Heart left ventricle (tissue), 13 donors: ENCODE measurements around the gene AGPAT2.

Source experiments
- CTCF ChIP-seq, 12 donors: fragments of 200-600 bp; sonication (generic) in 4 of 12; IDR thresholded peaks; one replicate each; pipeline versions ENCODE4 v1.5.0 to v1.8.0; 2018 to 2022; ENCODE audit warnings: antibody characterized with exemption in 12 of 12, mild to moderate bottlenecking in 5 of 12
- POLR2A ChIP-seq, 2 donors: fragments of 450-650 bp; IDR thresholded peaks; one replicate each; pipeline ENCODE4 v1.6.1; 2017; ENCODE audit warnings: antibody characterized with exemption in 2 of 2, mild to moderate bottlenecking in 2 of 2, moderate library complexity in 2 of 2
- donor health status: ischemic (EF 13 %, LVEDD 7.1; RV severe dilation, severe dysfunction).
- donor health status: DM: no; HTN: yes; CAD: no.
- donor health status: DM: no; HTN: no; CAD: no.
- donor health status: ischemic (EF 25% LVEDD 6.9; RV normal size, moderate dysfunction).
- donor health status: ischemic (EF 25% LVEDD 5.7; RV mildly dilated, moderate dysfunction).
- donor health status: ischemic (EF 35%, LVEDD 5.7; RV mildly dilated, moderate dysfunction).
- donor health status: nonischemic (EF 11% LVEDD 7.7; RV severe dilation, severe dysfunction).
- donor health status: DM: yes; HTN: yes; CAD: no.
- donor health status: PGD.
- donor health status: ischemic (EF 29% LVEDD 5.4; RV normal size, mild dysfunction).
- donor health status: nonischemic (EF 23%, LVEDD 6.1; RV moderate dilation, normal function).

DNA sequence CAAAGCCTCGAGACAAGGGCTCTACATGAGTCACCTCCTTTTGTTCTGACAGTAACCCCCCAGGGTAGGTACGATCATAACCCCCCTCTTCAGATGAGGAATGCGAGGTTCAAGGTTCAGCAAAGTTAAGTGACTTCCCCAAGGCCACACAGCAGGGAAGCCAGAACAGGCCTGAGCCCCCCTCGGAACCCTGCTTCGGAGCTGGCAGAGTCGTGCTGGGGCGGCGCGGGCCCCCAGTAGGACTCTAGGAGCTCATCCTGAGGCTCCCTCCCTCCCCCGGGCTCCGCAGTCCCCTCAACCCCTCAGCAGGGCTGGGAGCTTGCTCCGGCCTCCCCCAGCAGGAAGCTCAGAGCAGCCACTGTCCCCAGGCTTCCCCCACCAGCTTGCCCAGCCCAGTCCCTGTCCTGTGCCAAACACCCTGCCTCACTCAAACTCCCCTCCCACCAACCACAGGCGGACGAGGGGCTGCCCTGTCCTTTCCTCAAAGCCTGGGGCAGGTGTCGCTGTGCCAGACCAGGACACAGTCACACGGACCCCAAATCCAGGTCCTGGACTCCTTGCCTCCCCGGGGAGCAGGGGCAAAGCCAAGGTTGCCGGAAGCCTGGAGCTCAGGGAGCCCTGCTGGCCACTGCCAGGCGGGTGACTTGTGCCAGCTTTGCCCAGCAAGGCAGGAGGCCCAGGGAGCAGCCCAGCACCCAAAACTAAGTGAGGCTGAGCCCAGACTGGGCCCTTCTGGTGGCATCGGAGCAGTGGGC, 5.1 kb downstream of the AGPAT2 start:
- TF ChIP-seq CTCF (IDR thresholded peaks at IDR 0.05), result no peak
- no peak for TF ChIP-seq POLR2A (IDR thresholded peaks at IDR 0.05)
